Lung (tissue), 12 donors: ENCODE data around the gene GNG12. TPM values are rescaled to one million over a fixed set of nuclear protein-coding genes. Genes with fewer than 3 reads are reported as not detected.

ENCODE experiments used
- ATAC-seq: fragments of 200-7000 bp; cut with Tn5 transposase; one replicate; pipeline ENCODE4 v1.9.1; 2020; ENCODE audit warnings: moderate number of reproducible peaks; ENCODE audit not compliant: insufficient read depth, low FRiP score
- DNase-seq, 3 donors: peaks; one replicate each; pipeline ENCODE4 v3.0.0-alpha.2; 2013 to 2017
- H3K27ac ChIP-seq, 2 donors: one replicate each; pipeline ENCODE4 v1.5.1; 2013; ENCODE audit warnings: mild to moderate bottlenecking in 2 of 2, moderate library complexity in 2 of 2, control low read depth in 1 of 2, inconsistent platforms in 1 of 2, low read depth in 1 of 2, low read length in 1 of 2
- H3K27me3 ChIP-seq, 3 donors: one replicate each; pipeline ENCODE4 v1.5.1; 2013; ENCODE audit warnings: low read length in 2 of 3; ENCODE audit not compliant: control insufficient read depth in 3 of 3, insufficient read depth in 3 of 3
- H3K36me3 ChIP-seq, 4 donors: one replicate each; pipeline ENCODE4 v1.5.1; 2013; ENCODE audit warnings: low read length in 4 of 4, mild to moderate bottlenecking in 1 of 4, moderate library complexity in 1 of 4; ENCODE audit not compliant: control insufficient read depth in 4 of 4, insufficient read depth in 4 of 4
- H3K4me1 ChIP-seq, 5 donors: one replicate each; pipeline ENCODE4 v1.5.1; 2013; ENCODE audit warnings: low read length in 5 of 5, mild to moderate bottlenecking in 2 of 5, moderate library complexity in 1 of 5; ENCODE audit not compliant: control insufficient read depth in 5 of 5, insufficient read depth in 5 of 5
- H3K4me3 ChIP-seq: one replicate; pipeline ENCODE4 v1.5.1; 2013; ENCODE audit warnings: mild to moderate bottlenecking, control low read depth, moderate library complexity
- H3K9ac ChIP-seq, 2 donors: one replicate each; pipeline ENCODE4 v1.5.1; 2013; ENCODE audit warnings: low read length in 2 of 2, control low read depth in 1 of 2; ENCODE audit not compliant: insufficient read depth in 1 of 2
- H3K9me3 ChIP-seq, 4 donors: one replicate each; pipeline ENCODE4 v1.5.1; 2013; ENCODE audit warnings: low read length in 3 of 4, mild to moderate bottlenecking in 1 of 4, moderate library complexity in 1 of 4; ENCODE audit not compliant: control insufficient read depth in 4 of 4, insufficient read depth in 3 of 4
- WGBS, 2 donors: extraction: QIAGEN DNeasy Blood & Tissue Kit; methylation state at CpG; one replicate each; pipeline ENCODE4 v1.1.7; 2013; 5-methylcytosine and 5-hydroxymethylcytosine counted together
- polyA plus RNA-seq, 2 donors: library from polyadenylated mRNA; stranded (reverse); fragments of 200-250 nt; gene quantifications; one replicate each; pipeline ENCODE4 v1.2.1, GENCODE V29; 2013
- total RNA-seq, 2 donors: library from RNA; depleted of rRNA in 1 of 2; stranded (reverse); fragments of >200 nt in 1 of 2; gene quantifications; one replicate each; pipeline ENCODE4 v1.2.1, GENCODE V29; 2014 to 2021
- TF ChIP-seq, protein P1 (sequence below): IDR thresholded peaks from 2 replicates; pipeline ENCODE4 v1.5.1; 2012; ENCODE audit warnings: mild to moderate bottlenecking; ENCODE audit errors: control extremely low read depth, extremely low read depth
- donor health status: control.
- donor health status: control.
- donor health status: Bipolar disorder and iron deficiency.
- donor health status: healthy.
- donor health status: DM: yes; HTN: yes; CAD: no.

GNG12 gene
- total and polyA plus RNA-seq, 4 donors, result 14.0 to 68.4 (median 32.1) TPM

GRCh38 chr1:67795179-67795912 is 37.9 kb downstream of the GNG12 start:
- Histone ChIP-seq H3K27me3 (no peaks in the 10 kb centered on the region), H3K36me3 (no peaks in the 10 kb centered on the region), H3K4me1 (peaks cover 13 to 29% (median 17%) of the 10 kb centered on the region in 5 donors), H3K9ac (no peak overlapping the region), H3K9me3 (peaks cover 0 to 2% (median 0%) of the 10 kb centered on the region in 4 donors), H3K4me3 (no peak overlapping the region), H3K27ac (peak overlapping the region in 1 of 2 donors; percentile 47)
- TF ChIP-seq, protein P1, sequence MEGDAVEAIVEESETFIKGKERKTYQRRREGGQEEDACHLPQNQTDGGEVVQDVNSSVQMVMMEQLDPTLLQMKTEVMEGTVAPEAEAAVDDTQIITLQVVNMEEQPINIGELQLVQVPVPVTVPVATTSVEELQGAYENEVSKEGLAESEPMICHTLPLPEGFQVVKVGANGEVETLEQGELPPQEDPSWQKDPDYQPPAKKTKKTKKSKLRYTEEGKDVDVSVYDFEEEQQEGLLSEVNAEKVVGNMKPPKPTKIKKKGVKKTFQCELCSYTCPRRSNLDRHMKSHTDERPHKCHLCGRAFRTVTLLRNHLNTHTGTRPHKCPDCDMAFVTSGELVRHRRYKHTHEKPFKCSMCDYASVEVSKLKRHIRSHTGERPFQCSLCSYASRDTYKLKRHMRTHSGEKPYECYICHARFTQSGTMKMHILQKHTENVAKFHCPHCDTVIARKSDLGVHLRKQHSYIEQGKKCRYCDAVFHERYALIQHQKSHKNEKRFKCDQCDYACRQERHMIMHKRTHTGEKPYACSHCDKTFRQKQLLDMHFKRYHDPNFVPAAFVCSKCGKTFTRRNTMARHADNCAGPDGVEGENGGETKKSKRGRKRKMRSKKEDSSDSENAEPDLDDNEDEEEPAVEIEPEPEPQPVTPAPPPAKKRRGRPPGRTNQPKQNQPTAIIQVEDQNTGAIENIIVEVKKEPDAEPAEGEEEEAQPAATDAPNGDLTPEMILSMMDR, result no peak
- DNase-seq, result no peak
- no peak for ATAC-seq
- 83 to 86% methylated on average over 8 of the region's 8 CpGs for WGBS, 2 donors

- Histone ChIP-seq H3K27ac (no peak overlapping the region), H3K9me3 (peaks cover 0 to 2% (median 0%) of the 10 kb centered on the region in 4 donors), H3K27me3 (no peaks in the 10 kb centered on the region), H3K4me1 (peaks cover 13 to 29% (median 18%) of the 10 kb centered on the region in 5 donors), H3K9ac (no peak overlapping the region), H3K4me3 (no peak overlapping the region), H3K36me3 (no peaks in the 10 kb centered on the region)
- TF ChIP-seq, protein P1, result no peak
- peak; percentile 52 to 78 (median 67) for DNase-seq
- ATAC-seq, result no peak
- WGBS, 2 donors, result 61 to 80% methylated on average over 3 of the region's 3 CpGs
Observed at GRCh38 chr1:67793562-67793961, 39.7 kb downstream of the GNG12 start.

DNA sequence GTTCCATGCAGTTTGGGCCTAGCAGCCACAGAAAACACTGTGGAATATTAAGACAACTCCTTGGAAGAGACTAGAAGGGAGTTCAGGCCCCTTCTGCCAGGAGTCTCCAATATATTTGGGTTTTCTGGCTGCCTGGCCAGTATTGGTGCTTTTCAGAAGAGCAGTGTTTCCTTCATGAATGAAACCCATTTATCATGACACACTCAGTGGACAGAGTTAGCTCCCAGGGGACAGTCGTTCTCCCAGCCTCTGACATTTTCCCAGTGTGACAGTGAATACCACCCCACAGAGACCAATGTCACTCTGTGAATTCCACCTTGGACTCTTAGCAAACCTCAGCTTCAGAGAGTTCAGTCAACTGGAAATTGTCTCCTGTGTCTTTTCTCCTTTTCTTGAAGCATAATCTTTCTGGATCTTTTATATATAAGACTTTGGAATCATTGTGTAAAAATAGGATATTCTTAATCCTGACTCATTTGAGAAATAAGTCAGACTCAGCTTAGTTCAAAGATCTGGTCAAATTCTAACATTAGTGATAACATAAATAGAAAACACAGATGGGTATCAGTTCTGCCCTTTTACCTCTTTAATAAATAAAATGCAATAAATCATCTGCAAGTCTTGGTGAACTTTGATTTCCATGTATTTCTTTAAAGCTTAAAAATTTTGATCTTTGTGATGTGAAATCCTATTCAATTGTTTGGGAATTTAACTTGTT is 40.4 kb downstream of the GNG12 start:
- no peak overlapping the region for H3K9ac ChIP-seq
- peak overlapping the region in 1 of 2 donors; percentile 78 for H3K27ac ChIP-seq
- TF ChIP-seq, protein P1, result no peak
- ATAC-seq (no peak), DNase-seq (no peak)
- 48 to 70% methylated on average over 1 of the region's 1 CpG for WGBS, 2 donors
- H3K4me3 ChIP-seq, result no peak overlapping the region
- H3K36me3 ChIP-seq, result no peaks in the 10 kb centered on the region
- no peaks in the 10 kb centered on the region for H3K27me3 ChIP-seq
- H3K9me3 ChIP-seq, result peaks cover 0 to 2% (median 0%) of the 10 kb centered on the region in 4 donors
- H3K4me1 ChIP-seq, result peaks cover 13 to 29% (median 22%) of the 10 kb centered on the region in 5 donors
